GM18868 (cell line): ENCODE measurements around the gene GALNT13.

Experiments used
- ATAC-seq: cut with Tn5 transposase; IDR thresholded peaks from one replicate; pipeline ENCODE4 v1.9.1; 2021; ENCODE audit warnings: mild to moderate bottlenecking, moderate library complexity; ENCODE audit not compliant: unreplicated experiment

The GALNT13 gene

GRCh38 chr2:154289870-154290269 is 418.1 kb downstream of the GALNT13 start:
- ATAC-seq, result no peak

- ATAC-seq, result no peak
These were observed 419.8 kb downstream of the GALNT13 start for GRCh38 chr2:154291511-154291910.

- ATAC-seq, result no peak
These were observed 420.2 kb downstream of the GALNT13 start for GRCh38 chr2:154291927-154292326.

GRCh38 chr2:154293864-154294263 is 422.1 kb downstream of the GALNT13 start:
- ATAC-seq, result no peak

- ATAC-seq, result no peak
These were observed 434.7 kb downstream of the GALNT13 start for GRCh38 chr2:154306266-154306970.

GRCh38 chr2:154307007-154307406 is 435.3 kb downstream of the GALNT13 start:
- ATAC-seq, result no peak

GRCh38 chr2:154324601-154325000 is 452.9 kb downstream of the GALNT13 start:
- ATAC-seq, result no peak

- ATAC-seq, result no peak
These were observed 457.8 kb downstream of the GALNT13 start for GRCh38 chr2:154329510-154329909.

- no peak for ATAC-seq
These were observed 460.1 kb downstream of the GALNT13 start for GRCh38 chr2:154331784-154332183.

GRCh38 chr2:154336201-154336600 is 464.5 kb downstream of the GALNT13 start:
- no peak for ATAC-seq

- no peak for ATAC-seq
These were observed 466.7 kb downstream of the GALNT13 start for GRCh38 chr2:154338352-154338967.

GRCh38 chr2:154343282-154343681 is 471.6 kb downstream of the GALNT13 start:
- no peak for ATAC-seq

GRCh38 chr2:154350911-154351310 is 479.2 kb downstream of the GALNT13 start:
- ATAC-seq, result no peak

GRCh38 chr2:154361276-154361675 is 489.6 kb downstream of the GALNT13 start:
- no peak for ATAC-seq

GRCh38 chr2:154368153-154368552 is 496.4 kb downstream of the GALNT13 start:
- ATAC-seq, result no peak

- ATAC-seq, result no peak
These were observed 499.2 kb downstream of the GALNT13 start for GRCh38 chr2:154370873-154371272.

- no peak for ATAC-seq
These were observed 502.7 kb downstream of the GALNT13 start for GRCh38 chr2:154374416-154374815.

GRCh38 chr2:154375579-154375931 is 503.8 kb downstream of the GALNT13 start:
- peak; percentile 74 for ATAC-seq

- no peak for ATAC-seq
These were observed 510.4 kb downstream of the GALNT13 start for GRCh38 chr2:154381931-154382794.

- no peak for ATAC-seq
These were observed 514.5 kb downstream of the GALNT13 start for GRCh38 chr2:154386186-154386585.

- ATAC-seq, result no peak
These were observed 519.3 kb downstream of the GALNT13 start for GRCh38 chr2:154391051-154391450.

- peak; percentile 90 for ATAC-seq
These were observed 520.5 kb downstream of the GALNT13 start for GRCh38 chr2:154392256-154392655.
